ENCODE results near the gene GAS2L3. TPM values are rescaled to one million over a fixed set of nuclear protein-coding genes. Genes with fewer than 3 reads are reported as not detected.
"Not testable (repeated sequence)": the region's sequence is repeated elsewhere in the genome, so short reads cannot be mapped to it uniquely, and the experiment has no call there.

GAS2L3 gene
- total and polyA plus RNA-seq, 2 donors from 2014 or later: 1.7 to 12.6 TPM

- H3K27me3 ChIP-seq (ENCODE audit: control insufficient read depth, insufficient read depth, low read length): no peaks in the 10 kb centered on the region
- intact Hi-C loops (cut with DNase I): no loop called here
- no peak for DNase-seq
- peak; percentile 33 for FAIRE-seq
- no peak overlapping the region for H3K4me3 ChIP-seq (ENCODE audit: low read length in 3 of 3)
- no peaks in the 10 kb centered on the region for H3K9me3 ChIP-seq (ENCODE audit: control insufficient read depth in 2 of 3, insufficient read depth in 1 of 3, low read length in 3 of 3)
- no peaks in the 10 kb centered on the region for H3K36me3 ChIP-seq (ENCODE audit: control insufficient read depth in 2 of 3, insufficient read depth in 3 of 3, low read length in 3 of 3)
- H3K4me1 ChIP-seq (ENCODE audit: control insufficient read depth in 2 of 3, insufficient read depth in 2 of 3, low read depth in 1 of 3, low read length in 3 of 3): no peaks in the 10 kb centered on the region
- no peak for TF ChIP-seq CTCF (IDR thresholded peaks at IDR 0.05; ENCODE audit: borderline replicate concordance, extremely low read depth, insufficient read depth)
- no peak overlapping the region for H3K9ac ChIP-seq (ENCODE audit: low read length in 3 of 3)
- H3K27ac ChIP-seq (ENCODE audit: low read depth in 2 of 2, low read length in 2 of 2): no peak overlapping the region
Observed at GRCh38 chr12:100601626-100602025, 28.1 kb downstream of the GAS2L3 start.

- H3K36me3 ChIP-seq (ENCODE audit: control insufficient read depth in 2 of 3, insufficient read depth in 3 of 3, low read length in 3 of 3); FAIRE-seq; H3K27me3 ChIP-seq (ENCODE audit: control insufficient read depth, insufficient read depth, low read length); H3K4me1 ChIP-seq (ENCODE audit: control insufficient read depth in 2 of 3, insufficient read depth in 2 of 3, low read depth in 1 of 3, low read length in 3 of 3); H3K27ac ChIP-seq (ENCODE audit: low read depth in 2 of 2, low read length in 2 of 2); H3K9ac ChIP-seq (ENCODE audit: low read length in 3 of 3); DNase-seq; H3K9me3 ChIP-seq (ENCODE audit: control insufficient read depth in 2 of 3, insufficient read depth in 1 of 3, low read length in 3 of 3); intact Hi-C loops (cut with DNase I); H3K4me3 ChIP-seq (ENCODE audit: low read length in 3 of 3): not testable (repeated sequence)
Observed at GRCh38 chr12:100602997-100603396, 29.5 kb downstream of the GAS2L3 start.

- H3K4me1 ChIP-seq (ENCODE audit: control insufficient read depth in 2 of 3, insufficient read depth in 2 of 3, low read depth in 1 of 3, low read length in 3 of 3): no peaks in the 10 kb centered on the region
- no peak overlapping the region for H3K4me3 ChIP-seq (ENCODE audit: low read length in 3 of 3)
- no peak overlapping the region for H3K27ac ChIP-seq (ENCODE audit: low read depth in 2 of 2, low read length in 2 of 2)
- H3K36me3 ChIP-seq (ENCODE audit: control insufficient read depth in 2 of 3, insufficient read depth in 3 of 3, low read length in 3 of 3): no peaks in the 10 kb centered on the region
- intact Hi-C loops (cut with DNase I): no loop called here
- no peak overlapping the region for H3K9ac ChIP-seq (ENCODE audit: low read length in 3 of 3)
- no peak for TF ChIP-seq CTCF (IDR thresholded peaks at IDR 0.05; ENCODE audit: borderline replicate concordance, extremely low read depth, insufficient read depth)
- no peaks in the 10 kb centered on the region for H3K9me3 ChIP-seq (ENCODE audit: control insufficient read depth in 2 of 3, insufficient read depth in 1 of 3, low read length in 3 of 3)
- DNase-seq (no peak), FAIRE-seq (no peak)
- H3K27me3 ChIP-seq (ENCODE audit: control insufficient read depth, insufficient read depth, low read length): no peaks in the 10 kb centered on the region
Observed at GRCh38 chr12:100608776-100609175, 35.3 kb downstream of the GAS2L3 start.

- no peak overlapping the region for H3K4me3 ChIP-seq (ENCODE audit: low read length in 3 of 3)
- no peak overlapping the region for H3K9ac ChIP-seq (ENCODE audit: low read length in 3 of 3)
- no peak for TF ChIP-seq CTCF (IDR thresholded peaks at IDR 0.05; ENCODE audit: borderline replicate concordance, extremely low read depth, insufficient read depth)
- FAIRE-seq (no peak), DNase-seq (no peak)
- no peak overlapping the region for H3K27ac ChIP-seq (ENCODE audit: low read depth in 2 of 2, low read length in 2 of 2)
- H3K36me3 ChIP-seq (ENCODE audit: control insufficient read depth in 2 of 3, insufficient read depth in 3 of 3, low read length in 3 of 3): no peaks in the 10 kb centered on the region
- H3K9me3 ChIP-seq (ENCODE audit: control insufficient read depth in 2 of 3, insufficient read depth in 1 of 3, low read length in 3 of 3): no peaks in the 10 kb centered on the region
- no peaks in the 10 kb centered on the region for H3K4me1 ChIP-seq (ENCODE audit: control insufficient read depth in 2 of 3, insufficient read depth in 2 of 3, low read depth in 1 of 3, low read length in 3 of 3)
- intact Hi-C loops (cut with DNase I): no loop called here
- no peaks in the 10 kb centered on the region for H3K27me3 ChIP-seq (ENCODE audit: control insufficient read depth, insufficient read depth, low read length)
Observed at GRCh38 chr12:100610666-100611430, 37.4 kb downstream of the GAS2L3 start.

All from kidney (tissue), 14 donors.